ENCODE results near the gene ASB15. TPM values are rescaled to one million over a fixed set of nuclear protein-coding genes. Genes with fewer than 3 reads are reported as not detected.
A peak's percentile ranks its signal among the peaks of the same experiment; 100 is the strongest.

The ASB15 gene
- total and polyA plus RNA-seq, 12 donors = 0.99 to 80.6 (median 53.4) TPM

DNA sequence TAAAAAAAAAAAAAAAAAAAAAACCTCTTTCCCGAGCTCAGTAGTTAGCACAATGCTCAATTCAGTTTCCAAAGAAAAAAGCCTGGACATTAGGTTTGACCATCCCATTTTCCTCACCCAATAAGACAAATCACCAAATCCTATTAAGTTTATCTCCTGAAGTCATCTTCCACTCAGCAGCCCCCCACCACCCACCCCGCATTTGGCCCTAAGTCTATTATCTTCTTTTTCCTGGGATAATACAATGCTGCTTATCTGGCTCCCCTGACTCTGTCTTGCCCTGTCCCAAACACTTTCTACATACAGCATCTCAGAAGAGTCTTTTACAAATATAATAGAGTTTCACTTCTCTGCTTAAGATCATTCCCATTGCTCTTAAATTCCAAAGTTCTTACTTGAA is 36.3 kb downstream of the ASB15 start:
- Histone ChIP-seq H3K27ac (peak overlapping the region in 2 of 10 donors; percentile 1 to 70), H3K36me3 (no peaks in the 10 kb centered on the region), H3K27me3 (no peaks in the 10 kb centered on the region), H3K9me3 (no peaks in the 10 kb centered on the region), H3K4me3 (no peak overlapping the region), H3K4me1 (peaks cover 6 to 38% (median 13%) of the 10 kb centered on the region in 9 donors)
- WGBS, 2 donors = 80 to 82% methylated on average over 2 of the region's 2 CpGs
- no peak for ATAC-seq
- TF ChIP-seq, protein P1, sequence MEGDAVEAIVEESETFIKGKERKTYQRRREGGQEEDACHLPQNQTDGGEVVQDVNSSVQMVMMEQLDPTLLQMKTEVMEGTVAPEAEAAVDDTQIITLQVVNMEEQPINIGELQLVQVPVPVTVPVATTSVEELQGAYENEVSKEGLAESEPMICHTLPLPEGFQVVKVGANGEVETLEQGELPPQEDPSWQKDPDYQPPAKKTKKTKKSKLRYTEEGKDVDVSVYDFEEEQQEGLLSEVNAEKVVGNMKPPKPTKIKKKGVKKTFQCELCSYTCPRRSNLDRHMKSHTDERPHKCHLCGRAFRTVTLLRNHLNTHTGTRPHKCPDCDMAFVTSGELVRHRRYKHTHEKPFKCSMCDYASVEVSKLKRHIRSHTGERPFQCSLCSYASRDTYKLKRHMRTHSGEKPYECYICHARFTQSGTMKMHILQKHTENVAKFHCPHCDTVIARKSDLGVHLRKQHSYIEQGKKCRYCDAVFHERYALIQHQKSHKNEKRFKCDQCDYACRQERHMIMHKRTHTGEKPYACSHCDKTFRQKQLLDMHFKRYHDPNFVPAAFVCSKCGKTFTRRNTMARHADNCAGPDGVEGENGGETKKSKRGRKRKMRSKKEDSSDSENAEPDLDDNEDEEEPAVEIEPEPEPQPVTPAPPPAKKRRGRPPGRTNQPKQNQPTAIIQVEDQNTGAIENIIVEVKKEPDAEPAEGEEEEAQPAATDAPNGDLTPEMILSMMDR (IDR thresholded peaks at IDR 0.05) = no peak
- intact Hi-C loops (cut with DNase I) = loop anchor here in 7 of 10 donors (5.0 to 10.0 kb wide), 6 partner anchors 39 to 229 kb away; no protein-coding TSS in a partner anchor
- no peak for DNase-seq

DNA sequence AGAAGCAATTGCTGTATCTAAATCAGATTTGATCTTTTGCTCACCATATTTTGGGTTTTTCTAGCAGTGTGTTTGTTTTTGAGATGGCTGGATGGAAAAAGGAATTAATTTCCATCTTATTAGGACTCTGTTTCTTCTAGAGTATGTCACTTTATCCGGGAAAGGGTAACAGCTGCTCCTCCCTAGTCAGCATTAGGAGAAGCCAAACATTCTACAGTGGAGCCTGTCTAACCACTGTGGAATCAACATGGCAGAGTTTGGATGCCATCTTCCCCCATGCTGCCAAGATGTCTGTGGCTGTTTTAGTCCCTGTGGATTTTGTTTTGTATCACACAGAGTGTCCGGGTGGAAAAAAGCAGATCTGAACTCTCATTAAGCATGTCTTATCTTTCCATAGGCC is 38.0 kb downstream of the ASB15 start:
- peak overlapping the region in 2 of 10 donors; percentile 12 to 36 for H3K27ac ChIP-seq
- no peak overlapping the region for H3K4me3 ChIP-seq
- ATAC-seq = no peak
- WGBS, 2 donors = 77 to 87% methylated on average over 2 of the region's 2 CpGs
- H3K27me3 ChIP-seq = no peaks in the 10 kb centered on the region
- intact Hi-C loops (cut with DNase I) = loop anchor here in 7 of 10 donors (5.0 to 10.0 kb wide), 6 partner anchors 38 to 228 kb away; no protein-coding TSS in a partner anchor
- peaks cover 0 to 50% (median 13%) of the 10 kb centered on the region in 9 donors for H3K4me1 ChIP-seq
- no peaks in the 10 kb centered on the region for H3K36me3 ChIP-seq
- TF ChIP-seq, protein P1 (IDR thresholded peaks at IDR 0.05) = no peak
- no peaks in the 10 kb centered on the region for H3K9me3 ChIP-seq
- no peak for DNase-seq

- intact Hi-C loops (cut with DNase I) = no loop called here
- no peak overlapping the region for H3K4me3 ChIP-seq
- no peaks in the 10 kb centered on the region for H3K27me3 ChIP-seq
- no peaks in the 10 kb centered on the region for H3K36me3 ChIP-seq
- ATAC-seq (no peak), DNase-seq (no peak)
- H3K27ac ChIP-seq = no peak overlapping the region
- peaks cover 0 to 51% (median 21%) of the 10 kb centered on the region in 9 donors for H3K4me1 ChIP-seq
- no peaks in the 10 kb centered on the region for H3K9me3 ChIP-seq
- TF ChIP-seq, protein P1 (IDR thresholded peaks at IDR 0.05) = no peak
Observed at GRCh38 chr7:123640583-123640982, 39.0 kb downstream of the ASB15 start.

DNA sequence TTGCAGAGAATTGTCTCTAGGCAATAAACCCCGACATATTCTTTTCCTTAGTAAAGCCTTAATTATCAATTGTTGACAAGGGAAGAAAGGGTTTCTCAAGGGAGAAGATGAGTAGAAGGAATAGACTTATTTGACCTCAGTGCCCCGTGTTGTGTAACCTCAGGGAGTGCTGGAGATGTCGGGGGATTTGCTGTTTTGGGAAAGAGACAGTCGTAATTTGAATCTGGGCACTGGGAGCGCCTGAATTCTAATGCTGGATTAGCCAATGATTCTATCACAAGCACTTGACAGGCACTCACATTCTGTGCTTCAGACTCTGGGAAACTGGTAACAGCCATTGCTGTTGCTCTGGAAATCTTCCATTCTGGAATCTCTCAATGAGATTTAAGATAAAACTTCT is 40.3 kb downstream of the ASB15 start:
- 53 to 55% methylated on average over 5 of the region's 5 CpGs for WGBS, 2 donors
- no peak for ATAC-seq
- H3K27me3 ChIP-seq = no peaks in the 10 kb centered on the region
- no peak overlapping the region for H3K4me3 ChIP-seq
- H3K27ac ChIP-seq = peak overlapping the region in 6 of 10 donors; percentile 27 to 90 (median 60)
- H3K9me3 ChIP-seq = no peaks in the 10 kb centered on the region
- no peaks in the 10 kb centered on the region for H3K36me3 ChIP-seq
- DNase-seq = no peak
- TF ChIP-seq, protein P1 (IDR thresholded peaks at IDR 0.05) = no peak
- H3K4me1 ChIP-seq = peaks cover 0 to 58% (median 31%) of the 10 kb centered on the region in 9 donors
- intact Hi-C loops (cut with DNase I) = no loop called here
